T-helper 1 cell treated with Interleukin-12 subunit alpha and Interleukin-12 subunit beta and Interleukin-4 antibody, amounts not matched to agents 30 μg/mL and 1 μg/mL, for 36 hours (primary cell): ENCODE measurements around the gene CHCHD3.
"Not testable (repeated sequence)": the region's sequence is repeated elsewhere in the genome, so short reads cannot be mapped to it uniquely, and the experiment has no call there.

Experiments used
- H3K27ac Mint-ChIP-seq: one replicate; pipeline ENCODE4 v1.8.0; 2021; ENCODE audit warnings: mild to moderate bottlenecking, mixed read lengths
- H3K27me3 Mint-ChIP-seq: one replicate; pipeline ENCODE4 v1.8.0; 2021; ENCODE audit warnings: low read depth, mixed read lengths
- H3K36me3 Mint-ChIP-seq: one replicate; pipeline ENCODE4 v1.8.0; 2021; ENCODE audit warnings: low read depth, mixed read lengths
- H3K4me1 Mint-ChIP-seq: one replicate; pipeline ENCODE4 v1.8.0; 2021; ENCODE audit warnings: low read depth, mixed read lengths
- H3K4me3 Mint-ChIP-seq: one replicate; pipeline ENCODE4 v1.8.0; 2021; ENCODE audit warnings: mild to moderate bottlenecking, moderate library complexity, mixed read lengths
- H3K9me3 Mint-ChIP-seq: one replicate; pipeline ENCODE4 v1.8.0; 2021; ENCODE audit warnings: mixed read lengths

Gene CHCHD3

DNA sequence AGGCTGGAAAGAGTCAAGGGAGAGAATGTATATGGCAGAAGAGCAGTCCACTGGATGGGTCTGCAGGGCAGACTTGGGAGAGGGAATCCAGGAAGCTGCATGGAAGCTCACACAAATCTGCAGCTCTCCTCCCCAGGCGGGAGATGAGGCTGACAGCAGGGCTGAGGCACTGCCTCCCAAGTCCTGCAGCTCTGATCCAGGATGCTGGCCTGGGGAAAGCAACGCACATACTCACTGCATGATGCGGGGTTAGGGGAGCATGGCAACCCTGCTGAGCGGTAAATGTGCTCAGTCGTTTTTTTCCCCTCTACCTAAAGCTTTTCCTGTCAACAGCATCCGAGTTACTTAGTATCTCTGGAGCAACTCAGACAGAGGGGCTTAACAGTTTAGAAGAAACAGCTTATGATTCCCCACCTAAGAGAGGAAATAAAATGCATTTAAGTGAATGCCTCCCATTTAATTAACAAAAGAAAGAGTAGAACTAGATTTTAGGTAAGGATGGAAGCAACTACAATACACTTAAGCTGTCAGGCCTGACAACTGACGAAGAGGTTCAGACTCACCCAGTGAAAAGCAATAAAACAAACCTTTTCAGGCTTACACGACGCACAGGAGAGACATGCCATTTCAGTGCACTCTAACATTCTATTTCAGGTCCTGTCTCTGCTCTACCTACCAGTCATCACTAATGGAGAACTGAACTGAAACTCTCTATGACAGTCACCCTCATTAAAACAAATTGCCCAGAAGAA, 37.0 kb downstream of the CHCHD3 start:
- Mint-ChIP-seq H3K4me3 (no peak overlapping the region), H3K27me3 (no peaks in the 10 kb centered on the region), H3K36me3 (peaks cover 4% of the 10 kb centered on the region), H3K4me1 (no peaks in the 10 kb centered on the region), H3K9me3 (no peaks in the 10 kb centered on the region), H3K27ac (no peak overlapping the region)

DNA sequence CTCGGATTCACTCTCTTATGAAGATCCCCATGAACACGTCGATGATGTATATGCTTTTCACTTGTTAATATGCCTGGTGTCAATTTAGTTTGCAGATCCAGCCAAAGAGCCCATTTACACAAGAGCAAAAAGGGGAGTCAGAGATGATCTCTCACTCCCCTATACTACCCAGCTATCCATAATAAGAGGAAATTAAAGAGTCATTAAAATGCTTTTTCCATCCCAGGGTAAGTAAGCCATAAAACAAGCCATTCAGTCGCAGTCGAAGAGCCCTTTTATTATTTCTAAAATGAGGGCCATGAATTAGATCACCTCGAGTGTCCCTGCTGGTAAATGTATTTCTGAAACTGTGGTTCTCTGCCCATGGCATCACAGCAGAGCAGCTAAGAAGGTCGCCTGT, 41.2 kb downstream of the CHCHD3 start:
- H3K4me1 Mint-ChIP-seq = peaks cover 2% of the 10 kb centered on the region
- H3K27me3 Mint-ChIP-seq = no peaks in the 10 kb centered on the region
- no peaks in the 10 kb centered on the region for H3K36me3 Mint-ChIP-seq
- no peaks in the 10 kb centered on the region for H3K9me3 Mint-ChIP-seq
- H3K27ac Mint-ChIP-seq = no peak overlapping the region
- H3K4me3 Mint-ChIP-seq = no peak overlapping the region

DNA sequence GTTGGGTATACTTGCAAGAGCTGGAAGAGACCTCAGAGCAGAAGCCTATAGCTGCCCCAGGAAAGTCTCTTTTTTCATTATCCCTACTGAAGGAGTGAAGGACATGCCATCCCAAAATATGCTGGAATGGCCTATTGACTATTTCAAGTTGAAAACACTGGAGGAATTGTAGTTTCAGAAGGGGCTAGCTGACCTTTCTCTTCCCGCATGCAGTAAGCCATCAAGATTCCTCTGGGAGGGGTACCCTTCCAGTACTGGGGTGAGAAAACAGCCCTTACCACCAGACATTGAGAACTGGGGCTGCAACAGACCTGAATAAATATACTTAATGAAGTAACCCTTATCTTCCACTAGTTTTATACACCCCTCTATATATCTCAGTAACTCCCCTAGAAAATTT, 41.7 kb downstream of the CHCHD3 start:
- no peak overlapping the region for H3K27ac Mint-ChIP-seq
- no peaks in the 10 kb centered on the region for H3K36me3 Mint-ChIP-seq
- no peaks in the 10 kb centered on the region for H3K9me3 Mint-ChIP-seq
- peaks cover 2% of the 10 kb centered on the region for H3K4me1 Mint-ChIP-seq
- H3K4me3 Mint-ChIP-seq = no peak overlapping the region
- no peaks in the 10 kb centered on the region for H3K27me3 Mint-ChIP-seq

DNA sequence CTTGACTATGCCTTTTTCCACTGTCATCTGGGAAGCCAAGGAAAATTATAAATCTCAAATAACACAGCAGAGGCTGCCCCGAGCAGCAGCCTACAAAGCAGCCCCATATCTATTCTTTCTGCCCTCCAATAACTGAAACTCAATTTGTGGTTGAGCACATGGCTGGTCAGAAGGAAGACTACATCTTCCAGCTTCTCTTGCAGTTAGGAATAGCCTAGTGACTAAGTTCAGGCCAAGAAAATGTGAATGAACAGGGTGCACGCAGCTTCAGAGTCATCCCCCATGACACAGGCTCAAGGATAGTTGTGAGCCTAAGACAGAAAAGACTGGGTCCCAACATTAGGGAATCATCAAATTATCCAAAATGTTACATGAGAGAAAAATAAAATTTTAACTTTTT, 42.3 kb downstream of the CHCHD3 start:
- Mint-ChIP-seq H3K4me3 (no peak overlapping the region), H3K27ac (no peak overlapping the region), H3K9me3 (no peaks in the 10 kb centered on the region), H3K27me3 (no peaks in the 10 kb centered on the region), H3K4me1 (peaks cover 2% of the 10 kb centered on the region), H3K36me3 (no peaks in the 10 kb centered on the region)

DNA sequence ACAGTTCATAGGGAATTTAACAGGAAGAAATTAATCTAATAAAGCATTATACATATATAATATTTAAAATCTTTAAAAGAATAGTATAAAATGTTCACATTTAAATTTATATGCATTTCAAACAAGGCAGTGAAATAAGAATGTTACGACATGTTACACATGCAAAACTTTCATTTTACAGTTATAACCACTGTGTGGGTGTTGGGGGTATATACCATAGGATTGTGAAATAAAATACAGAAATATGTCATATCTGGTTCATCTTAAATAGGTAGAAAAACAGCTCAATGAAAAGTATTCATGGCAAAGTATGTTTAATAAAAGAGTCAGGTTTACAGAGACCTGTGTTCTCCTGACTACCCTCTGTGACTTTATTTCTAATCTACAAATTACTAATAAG, 45.6 kb downstream of the CHCHD3 start:
- H3K9me3 Mint-ChIP-seq = no peaks in the 10 kb centered on the region
- no peaks in the 10 kb centered on the region for H3K27me3 Mint-ChIP-seq
- no peaks in the 10 kb centered on the region for H3K36me3 Mint-ChIP-seq
- H3K4me1 Mint-ChIP-seq = peaks cover 2% of the 10 kb centered on the region
- no peak overlapping the region for H3K4me3 Mint-ChIP-seq
- no peak overlapping the region for H3K27ac Mint-ChIP-seq

DNA sequence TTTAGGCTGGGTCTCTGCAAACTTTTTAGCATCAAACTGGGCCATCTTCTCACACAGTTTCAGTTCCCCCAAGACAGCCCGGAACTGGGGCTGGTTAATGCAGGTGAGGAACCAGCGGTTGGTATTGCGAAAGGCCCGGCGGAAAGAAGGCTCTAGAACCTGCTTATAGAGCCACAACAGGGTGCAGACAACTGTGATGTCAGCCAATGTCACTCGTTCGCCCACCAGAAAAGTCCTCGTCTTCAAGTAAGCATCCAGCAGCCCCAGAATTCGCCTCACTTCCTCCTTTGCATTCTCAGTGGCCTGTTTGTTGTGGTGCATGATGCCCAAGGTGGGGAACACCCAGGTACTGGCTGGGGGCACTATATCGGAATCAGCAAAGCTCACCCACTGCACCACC, 46.6 kb downstream of the CHCHD3 start:
- not testable (repeated sequence) for H3K27me3 Mint-ChIP-seq, H3K36me3 Mint-ChIP-seq, H3K4me1 Mint-ChIP-seq, H3K4me3 Mint-ChIP-seq, H3K9me3 Mint-ChIP-seq, H3K27ac Mint-ChIP-seq

DNA sequence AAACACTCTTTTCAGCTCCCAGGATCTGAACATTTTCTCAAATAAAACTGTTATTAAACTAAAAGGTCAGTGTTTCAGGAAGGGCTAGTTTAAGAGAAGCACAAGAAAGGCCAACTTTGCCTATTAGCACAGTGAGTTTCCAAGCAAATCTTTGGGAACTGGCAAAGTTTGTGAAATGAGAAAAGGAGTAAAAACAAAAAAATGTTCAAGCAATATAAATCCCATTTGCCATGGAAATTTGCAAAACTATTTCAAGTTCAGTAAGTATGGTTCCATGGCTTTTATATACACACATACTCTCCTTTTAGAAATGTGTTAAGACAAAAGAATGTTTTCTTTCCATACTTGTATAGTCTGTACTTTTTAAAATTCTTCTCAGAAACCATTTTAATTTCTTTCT, 51.5 kb downstream of the CHCHD3 start:
- H3K4me3 Mint-ChIP-seq = no peak overlapping the region
- H3K36me3 Mint-ChIP-seq = peaks cover 1% of the 10 kb centered on the region
- H3K9me3 Mint-ChIP-seq = no peaks in the 10 kb centered on the region
- peaks cover 5% of the 10 kb centered on the region for H3K4me1 Mint-ChIP-seq
- no peak overlapping the region for H3K27ac Mint-ChIP-seq
- no peaks in the 10 kb centered on the region for H3K27me3 Mint-ChIP-seq

DNA sequence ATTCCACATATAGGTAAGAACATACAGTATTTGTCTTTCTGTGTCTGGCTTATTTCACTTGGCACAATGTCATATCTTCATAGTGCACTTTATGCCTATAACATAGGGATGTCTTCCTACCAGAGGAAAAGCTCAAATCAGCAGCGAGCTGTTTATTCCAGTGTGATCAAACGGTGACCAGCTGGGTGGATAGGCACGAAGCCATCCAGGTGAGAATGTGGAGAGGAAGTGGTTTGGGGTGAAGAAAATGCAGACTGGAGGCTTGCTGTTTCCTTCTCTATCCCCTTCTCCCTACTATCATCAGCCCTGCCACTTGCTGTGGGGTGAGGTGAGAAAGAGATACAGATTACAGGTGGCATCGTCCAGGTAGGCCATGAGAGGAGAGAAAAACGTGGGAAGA, 52.4 kb downstream of the CHCHD3 start:
- Mint-ChIP-seq H3K27ac (no peak overlapping the region), H3K27me3 (no peaks in the 10 kb centered on the region), H3K36me3 (peaks cover 1% of the 10 kb centered on the region), H3K4me1 (peaks cover 5% of the 10 kb centered on the region), H3K9me3 (no peaks in the 10 kb centered on the region), H3K4me3 (no peak overlapping the region)

DNA sequence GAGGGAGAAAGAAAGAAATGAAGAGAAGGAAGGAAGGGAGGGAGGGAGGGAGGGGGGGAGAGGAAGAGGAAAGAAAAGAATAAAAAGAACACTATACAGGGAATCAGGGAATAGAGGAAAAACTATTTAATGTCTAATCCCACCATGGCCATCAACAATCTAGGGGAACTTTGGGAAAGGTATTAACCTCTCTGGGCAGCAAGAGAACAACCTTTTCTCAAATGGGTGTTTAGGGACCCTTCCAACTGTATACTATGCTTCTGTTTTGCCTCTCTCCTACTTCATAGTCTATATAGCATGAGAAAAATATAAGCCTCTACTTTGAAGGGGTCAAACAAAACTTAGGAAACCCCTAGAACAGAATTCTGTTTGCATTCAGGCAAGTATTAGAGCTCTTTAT, 54.5 kb downstream of the CHCHD3 start:
- peaks cover 3% of the 10 kb centered on the region for H3K36me3 Mint-ChIP-seq
- H3K27ac Mint-ChIP-seq = no peak overlapping the region
- no peaks in the 10 kb centered on the region for H3K27me3 Mint-ChIP-seq
- no peak overlapping the region for H3K4me3 Mint-ChIP-seq
- H3K4me1 Mint-ChIP-seq = peaks cover 5% of the 10 kb centered on the region
- H3K9me3 Mint-ChIP-seq = no peaks in the 10 kb centered on the region

DNA sequence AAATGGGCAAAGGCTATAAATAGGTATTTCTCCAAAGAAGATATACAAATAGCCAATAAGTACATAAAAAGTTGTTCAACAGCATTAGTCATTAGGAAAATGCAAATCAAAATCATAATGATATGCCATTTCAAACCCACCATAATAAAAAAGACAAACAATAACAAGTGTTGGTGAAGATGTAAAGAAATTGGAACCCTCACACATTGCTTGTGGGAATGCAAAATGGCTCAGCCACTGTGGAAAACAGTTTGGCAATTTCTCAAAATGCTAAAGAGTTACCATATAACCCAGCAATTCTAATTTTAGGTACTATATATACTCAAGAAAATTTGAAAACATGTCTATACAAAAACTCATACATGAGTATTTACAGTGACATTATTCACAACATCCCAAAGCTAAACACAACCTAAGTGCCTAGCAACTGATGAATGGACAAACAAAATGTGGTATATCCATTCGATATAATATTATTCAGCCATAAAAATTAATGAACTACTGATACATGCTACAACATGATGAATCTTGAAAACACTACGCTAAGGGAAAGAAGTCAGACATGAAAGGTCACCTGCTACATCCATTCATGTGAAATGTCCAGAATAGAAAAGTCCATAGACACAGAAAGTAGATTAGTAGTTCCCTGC, 55.6 kb downstream of the CHCHD3 start:
- peaks cover 5% of the 10 kb centered on the region for H3K4me1 Mint-ChIP-seq

DNA sequence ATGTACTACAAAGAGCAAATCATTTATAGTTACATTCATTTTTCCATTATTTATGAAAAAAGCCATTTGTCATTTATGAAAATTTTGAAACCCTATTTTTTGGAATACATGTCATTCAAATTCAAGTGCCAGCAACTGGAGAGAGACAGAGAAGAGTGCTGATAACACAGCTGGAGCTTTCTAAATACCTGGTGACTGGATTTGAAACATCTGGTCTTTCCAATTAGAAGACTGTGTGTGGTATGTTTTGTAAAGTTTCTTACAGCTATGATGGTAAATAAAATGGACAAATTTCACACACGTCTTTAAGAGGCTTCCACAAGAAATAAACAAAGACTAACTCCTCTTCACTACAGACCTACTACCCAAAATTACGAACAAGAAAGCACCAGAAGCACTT, 56.8 kb downstream of the CHCHD3 start:
- no peak overlapping the region for H3K27ac Mint-ChIP-seq
- H3K4me1 Mint-ChIP-seq = peaks cover 5% of the 10 kb centered on the region
- peaks cover 8% of the 10 kb centered on the region for H3K36me3 Mint-ChIP-seq
- H3K9me3 Mint-ChIP-seq = no peaks in the 10 kb centered on the region
- no peaks in the 10 kb centered on the region for H3K27me3 Mint-ChIP-seq
- no peak overlapping the region for H3K4me3 Mint-ChIP-seq

More for the DNA sequence above, 55.6 kb downstream of the CHCHD3 start:
- H3K9me3 Mint-ChIP-seq = no peaks in the 10 kb centered on the region
- H3K36me3 Mint-ChIP-seq = peaks cover 5% of the 10 kb centered on the region
- no peak overlapping the region for H3K27ac Mint-ChIP-seq
- H3K27me3 Mint-ChIP-seq = no peaks in the 10 kb centered on the region
- no peak overlapping the region for H3K4me3 Mint-ChIP-seq

DNA sequence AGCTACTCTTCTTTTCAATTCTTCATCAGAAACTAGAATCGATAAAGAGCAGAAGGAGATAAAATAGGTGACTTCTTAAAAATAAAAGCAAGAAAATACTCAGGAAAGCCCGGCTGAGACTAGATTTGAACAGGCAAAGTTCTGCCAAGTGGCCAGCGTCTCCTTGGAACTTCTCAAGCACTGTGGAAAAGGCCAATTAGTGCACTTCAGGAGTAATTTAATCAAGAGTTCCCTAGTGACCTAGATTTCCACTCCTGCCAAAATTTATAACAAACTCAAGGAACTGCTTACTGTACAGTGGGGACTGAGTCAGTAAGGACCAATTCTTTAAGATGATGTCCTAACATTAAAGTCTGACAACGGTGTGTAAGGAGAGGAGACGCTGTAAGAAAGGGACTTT, 57.3 kb downstream of the CHCHD3 start:
- Mint-ChIP-seq H3K36me3 (peaks cover 7% of the 10 kb centered on the region), H3K4me1 (peaks cover 4% of the 10 kb centered on the region), H3K27ac (no peak overlapping the region), H3K4me3 (no peak overlapping the region), H3K27me3 (no peaks in the 10 kb centered on the region), H3K9me3 (no peaks in the 10 kb centered on the region)

DNA sequence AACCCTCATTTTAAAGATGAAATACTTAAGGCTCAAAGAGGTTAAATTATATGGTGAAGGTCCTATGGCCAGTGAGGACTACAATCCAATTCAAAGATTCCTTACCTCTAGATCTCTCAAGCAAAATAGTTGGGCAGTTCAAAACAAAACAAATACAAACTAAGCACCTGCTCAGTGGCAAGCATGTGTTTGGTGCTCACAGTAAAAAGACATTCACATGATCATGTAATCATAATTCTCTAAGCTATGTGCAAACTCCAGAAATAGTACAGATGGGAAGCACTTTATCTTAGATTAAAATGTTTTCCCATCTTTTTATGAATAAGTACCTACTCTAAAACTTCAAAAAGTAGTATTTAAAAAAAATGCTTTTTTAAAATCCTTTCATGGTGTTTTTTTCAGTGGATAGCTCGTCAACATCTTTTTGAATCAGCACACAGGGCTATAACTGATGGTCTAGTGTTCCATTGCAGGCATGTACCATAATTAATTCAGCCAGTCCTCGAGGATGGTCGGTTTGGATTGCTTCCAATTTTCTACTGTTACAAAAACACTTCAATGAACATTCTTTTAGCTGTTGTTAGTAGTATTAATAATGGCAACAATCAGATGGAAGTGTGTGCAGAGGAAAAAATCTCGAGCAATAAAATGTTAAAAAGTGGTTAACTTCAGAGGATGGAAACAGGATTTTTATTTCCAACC, 58.4 kb downstream of the CHCHD3 start:
- Mint-ChIP-seq H3K4me1 (no peaks in the 10 kb centered on the region), H3K27me3 (no peaks in the 10 kb centered on the region), H3K9me3 (no peaks in the 10 kb centered on the region), H3K4me3 (no peak overlapping the region), H3K36me3 (peaks cover 7% of the 10 kb centered on the region), H3K27ac (no peak overlapping the region)

DNA sequence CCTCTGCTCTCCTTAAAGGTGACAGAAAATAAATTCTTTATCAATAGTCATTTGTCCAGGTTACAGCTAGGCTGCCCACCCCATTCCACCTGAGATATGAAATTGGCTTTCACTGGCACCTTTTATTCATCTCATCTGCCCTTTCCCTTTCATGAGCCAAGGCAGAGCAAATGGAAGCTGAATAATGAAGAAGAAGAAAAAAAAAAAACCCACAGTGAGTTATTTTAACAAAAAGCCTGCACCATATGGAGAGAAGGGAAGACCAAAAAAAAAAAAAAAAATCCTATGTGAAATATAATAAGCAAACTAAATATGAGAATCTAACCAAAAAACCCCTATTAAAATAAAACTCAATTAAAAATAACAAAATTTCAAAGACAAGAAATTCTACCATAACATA, 59.2 kb downstream of the CHCHD3 start:
- Mint-ChIP-seq H3K27me3 (no peaks in the 10 kb centered on the region), H3K4me3 (no peak overlapping the region), H3K27ac (no peak overlapping the region), H3K9me3 (no peaks in the 10 kb centered on the region), H3K36me3 (peaks cover 7% of the 10 kb centered on the region), H3K4me1 (no peaks in the 10 kb centered on the region)

DNA sequence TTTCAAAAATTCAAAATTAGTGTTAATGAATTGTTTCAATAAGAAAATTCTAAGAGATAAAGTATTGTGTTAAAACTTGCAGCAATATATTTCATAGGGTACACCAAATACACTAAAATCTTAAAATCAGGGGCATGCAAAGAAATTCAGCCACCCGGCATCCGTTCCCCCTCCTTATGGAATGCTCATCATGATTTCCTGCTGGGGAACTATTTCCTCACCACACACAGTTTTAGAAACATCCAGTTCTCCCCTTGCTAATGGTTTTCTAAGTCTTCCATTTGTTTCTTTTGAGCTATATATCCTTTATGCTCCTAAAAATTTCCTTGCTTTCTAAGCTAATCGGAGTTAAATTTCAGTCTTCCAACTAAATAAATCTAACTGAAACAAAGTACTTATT, 60.7 kb downstream of the CHCHD3 start:
- H3K4me1 Mint-ChIP-seq = no peaks in the 10 kb centered on the region
- H3K36me3 Mint-ChIP-seq = peaks cover 7% of the 10 kb centered on the region
- no peak overlapping the region for H3K27ac Mint-ChIP-seq
- no peaks in the 10 kb centered on the region for H3K27me3 Mint-ChIP-seq
- H3K9me3 Mint-ChIP-seq = no peaks in the 10 kb centered on the region
- H3K4me3 Mint-ChIP-seq = no peak overlapping the region
